HepG2 (cell line): ENCODE results near the gene TENM3.

Experiments used
- KDM5A ChIP-seq: fragments of 200-600 bp; sonication (generic); IDR thresholded peaks from 2 replicates; pipeline ENCODE4 v1.7.0; 2018; ENCODE audit warnings: antibody characterized with exemption, mild to moderate bottlenecking, low read length, borderline replicate concordance
- MYNN ChIP-seq: sonication (generic); formaldehyde crosslinking; IDR thresholded peaks from 2 replicates; pipeline ENCODE4 v1.4.0; 2020; ENCODE audit warnings: mild to moderate bottlenecking, low read depth, missing genetic modification reagents
- NFIC ChIP-seq: IDR thresholded peaks from 2 replicates; pipeline ENCODE4 v1.6.1; 2012; ENCODE audit warnings: mild to moderate bottlenecking, low read length, inconsistent platforms
- POLR2A ChIP-seq, 2 experiments: IDR thresholded peaks; 2 replicates each; pipeline ENCODE4 v1.6.1; 2011; ENCODE audit warnings: low read depth in 2 of 2, low read length in 2 of 2, mild to moderate bottlenecking in 1 of 2, moderate library complexity in 1 of 2; ENCODE audit not compliant: insufficient read depth in 1 of 2
- PTBP1 ChIP-seq: fragments of 200-400 bp; formaldehyde crosslinking; IDR thresholded peaks from 2 replicates; pipeline ENCODE4 v1.6.1; 2018; ENCODE audit warnings: low read length, low read depth; ENCODE audit not compliant: poor library complexity, severe bottlenecking
- RAD21 ChIP-seq: fragments of 450-650 bp; formaldehyde crosslinking; IDR thresholded peaks from 2 replicates; pipeline ENCODE4 v1.5.0; 2020; ENCODE audit warnings: mild to moderate bottlenecking
- RXRB ChIP-seq: IDR thresholded peaks from 2 replicates; pipeline ENCODE4 v1.6.1; 2016; ENCODE audit warnings: borderline replicate concordance, missing genetic modification reagents, missing compliant biosample characterization
- SIN3A ChIP-seq: IDR thresholded peaks from 2 replicates; pipeline ENCODE4 v1.6.1; 2011; ENCODE audit warnings: low read depth, mild to moderate bottlenecking, control low read depth, low read length, borderline replicate concordance
- ZNF136 ChIP-seq: sonication (generic); formaldehyde crosslinking; IDR thresholded peaks from 2 replicates; pipeline ENCODE4 v1.8.1; 2022; ENCODE audit warnings: low read depth, mild to moderate bottlenecking, moderate library complexity, missing genetic modification reagents
- ZNF260 ChIP-seq: sonication (generic); formaldehyde crosslinking; IDR thresholded peaks from 2 replicates; pipeline ENCODE4 v1.4.0; 2020; ENCODE audit warnings: missing genetic modification reagents, low read depth, mild to moderate bottlenecking, borderline replicate concordance
- ZNF274 ChIP-seq: sonication (generic); formaldehyde crosslinking; IDR thresholded peaks from 2 replicates; pipeline ENCODE4 v1.5.1; 2020; ENCODE audit warnings: mild to moderate bottlenecking, missing genetic modification reagents
- ZNF772 ChIP-seq: sonication (generic); formaldehyde crosslinking; IDR thresholded peaks from 2 replicates; pipeline ENCODE4 v1.5.0; 2020; ENCODE audit warnings: mild to moderate bottlenecking, missing genetic modification reagents
- TF ChIP-seq, protein P1 (sequence below): sonication (generic); formaldehyde crosslinking; IDR thresholded peaks from 2 replicates; pipeline ENCODE4 v1.5.0; 2020; ENCODE audit warnings: mild to moderate bottlenecking, missing genetic modification reagents, moderate library complexity

DNA sequence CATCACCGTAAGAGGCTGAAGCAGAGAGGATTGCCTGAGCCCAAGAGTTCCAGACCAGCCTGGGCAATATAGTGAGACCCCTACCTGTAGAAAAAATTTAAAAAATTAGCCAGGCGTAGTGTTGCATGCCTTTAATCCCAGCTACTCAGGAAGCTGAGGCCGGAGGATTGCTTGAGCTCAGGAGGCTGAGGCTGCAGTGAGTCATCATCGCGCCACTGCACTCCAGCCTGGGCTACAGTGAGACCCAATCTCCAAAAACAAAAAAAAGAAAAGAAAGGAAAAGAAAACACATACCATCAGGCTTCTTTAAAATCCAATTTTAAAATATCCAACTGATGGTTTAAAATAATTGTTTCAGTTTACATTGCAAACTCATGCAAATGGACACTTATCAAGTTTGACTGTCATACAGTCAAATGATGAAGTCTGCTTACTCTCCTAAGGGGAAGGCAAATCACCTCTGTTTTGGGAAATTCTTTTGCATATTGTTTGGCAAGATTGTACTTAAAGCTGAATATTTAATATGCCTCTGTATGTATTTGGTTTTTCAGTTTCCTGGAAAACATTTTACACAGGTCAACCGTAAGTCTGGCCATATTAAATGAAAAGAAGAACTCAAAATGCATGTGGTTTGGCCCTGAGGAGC, 23.7 kb upstream of the TENM3 start:
- no peak for TF ChIP-seq ZNF772
- TF ChIP-seq ZNF136 (CRISPR knock-in tag): no peak
- TF ChIP-seq ZNF274 (CRISPR knock-in tag): no peak
- TF ChIP-seq SIN3A: no peak
- TF ChIP-seq, protein P1, sequence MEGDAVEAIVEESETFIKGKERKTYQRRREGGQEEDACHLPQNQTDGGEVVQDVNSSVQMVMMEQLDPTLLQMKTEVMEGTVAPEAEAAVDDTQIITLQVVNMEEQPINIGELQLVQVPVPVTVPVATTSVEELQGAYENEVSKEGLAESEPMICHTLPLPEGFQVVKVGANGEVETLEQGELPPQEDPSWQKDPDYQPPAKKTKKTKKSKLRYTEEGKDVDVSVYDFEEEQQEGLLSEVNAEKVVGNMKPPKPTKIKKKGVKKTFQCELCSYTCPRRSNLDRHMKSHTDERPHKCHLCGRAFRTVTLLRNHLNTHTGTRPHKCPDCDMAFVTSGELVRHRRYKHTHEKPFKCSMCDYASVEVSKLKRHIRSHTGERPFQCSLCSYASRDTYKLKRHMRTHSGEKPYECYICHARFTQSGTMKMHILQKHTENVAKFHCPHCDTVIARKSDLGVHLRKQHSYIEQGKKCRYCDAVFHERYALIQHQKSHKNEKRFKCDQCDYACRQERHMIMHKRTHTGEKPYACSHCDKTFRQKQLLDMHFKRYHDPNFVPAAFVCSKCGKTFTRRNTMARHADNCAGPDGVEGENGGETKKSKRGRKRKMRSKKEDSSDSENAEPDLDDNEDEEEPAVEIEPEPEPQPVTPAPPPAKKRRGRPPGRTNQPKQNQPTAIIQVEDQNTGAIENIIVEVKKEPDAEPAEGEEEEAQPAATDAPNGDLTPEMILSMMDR (CRISPR knock-in tag): no peak
- no peak for TF ChIP-seq NFIC
- no peak for TF ChIP-seq PTBP1
- TF ChIP-seq MYNN (CRISPR knock-in tag): no peak
- no peak for TF ChIP-seq RAD21 (CRISPR knock-in tag)
- no peak for TF ChIP-seq RXRB
- no peak for TF ChIP-seq ZNF260 (CRISPR knock-in tag)
- TF ChIP-seq KDM5A: no peak
- no peak for TF ChIP-seq POLR2A (IDR thresholded peaks at IDR 0.05; ENCODE audit: insufficient read depth in 1 of 2, low read depth in 2 of 2, low read length in 2 of 2)
